Right atrium auricular region (tissue), 2 donors: ENCODE data around the gene ETS1. TPM values are rescaled to one million over a fixed set of nuclear protein-coding genes. Genes with fewer than 3 reads are reported as not detected.

ENCODE experiments used
- DNase-seq: peaks from one replicate; pipeline ENCODE4 v3.0.0-alpha.2; 2019; ENCODE audit warnings: low spot score
- H3K27ac ChIP-seq, 2 donors: fragments of 200-600 bp; sonication (generic); 1 replicate in 1 of 2; 2 replicates in 1 of 2; pipeline ENCODE4 v1.5.1; 2016 to 2019
- H3K27me3 ChIP-seq, 2 donors: fragments of 200-600 bp; sonication (generic); one replicate each; pipeline versions ENCODE4 v1.5.1 to v1.6.0; 2017 to 2019
- H3K36me3 ChIP-seq: fragments of 200-600 bp; sonication (generic); one replicate; pipeline ENCODE4 v1.5.1; 2016
- H3K4me1 ChIP-seq, 2 donors: fragments of 200-600 bp; sonication (generic); one replicate each; pipeline versions ENCODE4 v1.5.1 to v1.6.0; 2017 to 2019
- H3K4me3 ChIP-seq, 2 donors: fragments of 200-600 bp; sonication (generic); 1 replicate in 1 of 2; 2 replicates in 1 of 2; pipeline ENCODE4 v1.5.1; 2017 to 2019; ENCODE audit warnings: mild to moderate bottlenecking in 1 of 2, moderate library complexity in 1 of 2
- H3K9me3 ChIP-seq, 2 donors: fragments of 200-600 bp; sonication (generic); one replicate each; pipeline ENCODE4 v1.5.1; 2019
- total RNA-seq, 2 donors: library from RNA; depleted of rRNA; stranded (reverse); fragments of >200 nt; gene quantifications; one replicate each; pipeline ENCODE4 v1.1.0, GENCODE V29; 2016
- TF ChIP-seq, protein P1 (sequence below), 2 donors: fragments of 200-600 bp; sonication (generic); IDR thresholded peaks; one replicate each; pipeline ENCODE4 v1.5.1; 2019; ENCODE audit warnings: antibody characterized with exemption in 2 of 2

Gene ETS1
- total RNA-seq, 2 donors from 2014 or later, result 37.9 to 46.6 TPM

DNA sequence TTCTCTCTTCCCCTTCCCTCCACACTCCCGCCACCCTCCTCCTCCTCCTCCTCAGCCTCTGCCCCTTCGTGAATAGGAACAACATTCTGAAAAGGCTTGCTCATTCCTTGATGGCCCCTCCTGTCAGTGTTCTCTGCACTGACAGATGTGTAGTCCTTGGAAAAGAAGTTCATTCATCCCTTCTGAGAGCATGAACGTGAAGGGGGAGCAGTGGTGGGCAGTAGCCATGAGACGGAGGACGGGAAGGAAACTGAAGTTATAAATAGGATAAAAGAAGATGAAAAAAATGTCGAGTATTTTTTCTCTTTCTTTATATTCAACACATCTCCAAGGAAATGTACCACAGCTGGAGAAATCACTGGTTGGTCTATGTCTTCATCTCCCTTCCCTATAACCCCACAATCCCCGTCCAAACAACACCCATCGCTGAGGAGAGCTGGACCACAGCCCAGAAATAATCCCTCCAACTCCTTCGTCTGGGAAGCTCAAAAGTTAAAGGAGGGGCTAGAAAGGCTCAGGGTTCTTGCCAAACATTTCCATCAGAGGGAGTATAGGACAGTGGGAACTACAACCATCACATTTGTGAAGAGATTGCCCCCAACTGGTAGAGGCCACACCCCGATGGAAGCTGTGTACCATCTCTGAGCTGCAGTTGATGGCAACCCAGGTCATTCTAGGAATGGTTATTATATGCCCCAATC, 33.5 kb downstream of the ETS1 start:
- no peak for DNase-seq
- peaks cover 0 to 34% of the 10 kb centered on the region in 2 donors for H3K4me1 ChIP-seq
- H3K27ac ChIP-seq, result peak overlapping the region in 1 of 2 donors; percentile 25
- H3K4me3 ChIP-seq, result no peak overlapping the region
- no peaks in the 10 kb centered on the region for H3K36me3 ChIP-seq
- no peaks in the 10 kb centered on the region for H3K27me3 ChIP-seq
- no peaks in the 10 kb centered on the region for H3K9me3 ChIP-seq
- TF ChIP-seq, protein P1, sequence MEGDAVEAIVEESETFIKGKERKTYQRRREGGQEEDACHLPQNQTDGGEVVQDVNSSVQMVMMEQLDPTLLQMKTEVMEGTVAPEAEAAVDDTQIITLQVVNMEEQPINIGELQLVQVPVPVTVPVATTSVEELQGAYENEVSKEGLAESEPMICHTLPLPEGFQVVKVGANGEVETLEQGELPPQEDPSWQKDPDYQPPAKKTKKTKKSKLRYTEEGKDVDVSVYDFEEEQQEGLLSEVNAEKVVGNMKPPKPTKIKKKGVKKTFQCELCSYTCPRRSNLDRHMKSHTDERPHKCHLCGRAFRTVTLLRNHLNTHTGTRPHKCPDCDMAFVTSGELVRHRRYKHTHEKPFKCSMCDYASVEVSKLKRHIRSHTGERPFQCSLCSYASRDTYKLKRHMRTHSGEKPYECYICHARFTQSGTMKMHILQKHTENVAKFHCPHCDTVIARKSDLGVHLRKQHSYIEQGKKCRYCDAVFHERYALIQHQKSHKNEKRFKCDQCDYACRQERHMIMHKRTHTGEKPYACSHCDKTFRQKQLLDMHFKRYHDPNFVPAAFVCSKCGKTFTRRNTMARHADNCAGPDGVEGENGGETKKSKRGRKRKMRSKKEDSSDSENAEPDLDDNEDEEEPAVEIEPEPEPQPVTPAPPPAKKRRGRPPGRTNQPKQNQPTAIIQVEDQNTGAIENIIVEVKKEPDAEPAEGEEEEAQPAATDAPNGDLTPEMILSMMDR (IDR thresholded peaks at IDR 0.05), result peak in 1 of 2 donors; percentile 50

DNA sequence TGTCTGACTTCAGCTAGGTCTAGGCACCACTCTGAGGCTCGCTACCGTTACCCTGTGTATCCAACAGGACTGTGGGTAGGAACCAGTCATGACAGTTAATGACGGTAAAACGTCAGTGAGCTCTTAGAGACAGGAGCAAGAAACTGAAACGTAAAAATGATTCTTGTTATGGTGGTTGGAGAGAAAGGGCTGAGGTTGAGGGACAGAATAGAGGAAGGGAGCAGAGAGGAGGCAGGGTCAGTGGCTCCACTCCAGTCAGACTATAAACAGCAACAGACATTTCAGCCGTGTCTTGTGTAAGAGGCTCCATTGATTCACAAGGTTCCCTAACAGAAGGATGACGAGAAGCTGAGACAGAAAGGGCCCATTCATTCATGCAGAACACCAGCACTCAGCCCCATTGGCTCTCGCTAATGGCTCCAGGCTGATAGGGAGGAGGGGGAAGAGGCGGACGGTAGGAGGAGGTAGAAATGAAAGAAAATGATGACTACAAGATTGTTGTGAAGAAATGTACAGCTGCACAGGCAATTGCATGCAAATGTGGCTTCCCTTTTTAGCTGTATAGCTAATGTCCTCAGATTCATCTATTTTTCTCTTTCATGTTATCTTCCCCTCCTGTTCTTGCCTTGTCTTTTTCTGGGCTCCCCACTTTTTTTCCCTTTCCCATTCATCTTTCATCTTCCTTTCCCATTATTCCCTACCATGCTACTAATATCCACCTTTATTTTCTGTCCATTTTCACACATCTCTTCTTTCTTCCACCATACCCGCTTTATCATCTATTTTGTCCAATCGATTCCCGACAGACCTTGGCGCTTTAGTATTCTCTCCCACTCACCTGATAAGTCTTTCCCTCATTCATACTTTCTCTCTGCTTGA, 34.3 kb downstream of the ETS1 start:
- Histone ChIP-seq H3K4me1 (peaks cover 0 to 42% of the 10 kb centered on the region in 2 donors), H3K4me3 (no peak overlapping the region), H3K9me3 (no peaks in the 10 kb centered on the region), H3K27ac (peak overlapping the region; percentile 2 to 25), H3K36me3 (no peaks in the 10 kb centered on the region), H3K27me3 (no peaks in the 10 kb centered on the region)
- TF ChIP-seq, protein P1 (IDR thresholded peaks at IDR 0.05), result no peak
- DNase-seq, result no peak

DNA sequence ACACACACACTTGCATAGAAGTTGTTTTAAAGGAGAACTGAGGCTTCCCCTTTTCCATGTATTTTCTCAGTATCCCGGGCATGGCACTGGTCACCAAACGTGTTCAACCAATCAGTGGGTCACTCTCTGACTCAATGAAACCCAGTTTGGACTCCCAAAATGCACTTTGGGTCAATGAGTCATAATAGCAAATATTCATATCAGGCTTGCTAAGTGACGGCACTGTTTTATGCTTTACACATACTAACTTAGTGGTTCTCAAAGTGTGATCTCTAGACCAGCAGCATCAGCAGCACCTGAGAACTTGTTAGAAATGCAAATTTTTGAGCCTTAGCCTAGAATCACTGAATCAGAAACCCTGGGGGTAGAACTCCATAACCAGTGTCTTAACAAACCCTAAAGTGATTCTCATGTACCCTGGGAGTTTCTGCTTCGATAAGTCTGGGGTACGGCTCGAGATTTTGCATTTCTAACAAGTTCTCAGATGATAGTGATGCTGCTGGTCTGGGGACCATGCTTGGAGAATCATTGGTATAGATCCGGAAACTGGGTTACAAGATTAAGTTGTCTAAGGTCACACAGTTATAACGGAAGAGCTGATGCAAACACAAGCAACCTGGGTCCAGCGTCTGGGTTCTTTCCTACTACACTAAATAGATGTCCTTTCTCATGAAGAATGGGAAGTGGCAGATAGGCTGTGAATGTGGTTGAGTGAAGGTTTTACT, 35.6 kb downstream of the ETS1 start:
- no peak overlapping the region for H3K4me3 ChIP-seq
- DNase-seq, result no peak
- no peak overlapping the region for H3K27ac ChIP-seq
- no peaks in the 10 kb centered on the region for H3K27me3 ChIP-seq
- no peaks in the 10 kb centered on the region for H3K36me3 ChIP-seq
- TF ChIP-seq, protein P1 (IDR thresholded peaks at IDR 0.05), result no peak
- H3K4me1 ChIP-seq, result peaks cover 0 to 47% of the 10 kb centered on the region in 2 donors
- no peaks in the 10 kb centered on the region for H3K9me3 ChIP-seq

DNA sequence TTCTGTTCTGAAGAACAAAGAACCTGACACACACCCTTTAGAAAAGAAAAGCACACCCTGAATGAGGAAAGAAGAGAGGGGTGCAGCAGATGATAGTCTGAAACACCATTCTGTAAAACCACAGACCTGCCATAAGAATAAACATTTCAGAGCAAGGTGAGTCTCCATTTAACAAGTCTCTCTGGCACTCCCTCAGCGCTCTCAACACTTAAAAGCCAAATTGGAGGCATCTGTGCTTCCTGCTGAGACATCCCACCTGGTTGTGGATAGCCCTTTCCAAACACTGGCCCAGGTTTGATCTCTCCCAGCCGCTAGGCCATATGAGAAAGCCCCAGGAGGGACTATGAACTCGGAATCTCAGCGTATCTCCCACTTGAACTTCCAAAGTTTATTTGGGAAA, 36.3 kb downstream of the ETS1 start:
- peaks cover 0 to 47% of the 10 kb centered on the region in 2 donors for H3K4me1 ChIP-seq
- no peaks in the 10 kb centered on the region for H3K9me3 ChIP-seq
- H3K27ac ChIP-seq, result no peak overlapping the region
- no peak for DNase-seq
- H3K27me3 ChIP-seq, result no peaks in the 10 kb centered on the region
- H3K4me3 ChIP-seq, result no peak overlapping the region
- TF ChIP-seq, protein P1 (IDR thresholded peaks at IDR 0.05), result no peak
- no peaks in the 10 kb centered on the region for H3K36me3 ChIP-seq

DNA sequence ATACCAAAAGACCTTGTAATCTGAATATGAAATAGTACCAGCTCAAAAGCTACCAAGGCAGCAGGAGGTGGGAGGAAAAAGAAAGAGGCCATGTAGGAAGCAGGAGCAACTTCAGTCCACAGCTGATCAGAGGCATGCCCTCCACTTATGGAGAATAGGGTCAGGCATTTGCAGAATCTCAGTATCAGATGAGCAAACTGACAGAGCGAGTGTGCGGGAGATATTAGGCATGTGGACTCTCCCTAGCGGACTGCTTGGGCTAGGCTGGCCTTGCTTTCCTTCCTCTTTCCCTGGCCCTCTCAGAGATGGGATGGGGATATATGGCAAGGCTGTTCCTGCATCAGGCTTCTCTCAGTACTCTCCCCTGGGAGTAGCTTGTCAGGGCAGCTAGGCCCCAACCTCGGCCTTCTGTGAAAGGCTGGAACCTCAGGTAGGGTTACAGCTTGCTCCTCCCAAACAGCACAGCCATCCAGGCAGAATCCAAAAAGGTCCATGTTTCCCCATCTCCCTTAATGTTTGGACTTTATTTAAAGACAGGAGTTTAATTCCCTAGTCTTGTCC, 37.0 kb downstream of the ETS1 start:
- TF ChIP-seq, protein P1 (IDR thresholded peaks at IDR 0.05), result no peak
- no peaks in the 10 kb centered on the region for H3K27me3 ChIP-seq
- no peak for DNase-seq
- peaks cover 0 to 47% of the 10 kb centered on the region in 2 donors for H3K4me1 ChIP-seq
- no peaks in the 10 kb centered on the region for H3K9me3 ChIP-seq
- H3K4me3 ChIP-seq, result no peak overlapping the region
- H3K27ac ChIP-seq, result peak overlapping the region; percentile 69 to 84
- no peaks in the 10 kb centered on the region for H3K36me3 ChIP-seq
